ENCODE measurements around the gene TRPV4. TPM values are rescaled to one million over a fixed set of nuclear protein-coding genes. Genes with fewer than 3 reads are reported as not detected.
A peak's percentile ranks its signal among the peaks of the same experiment; 100 is the strongest.

TRPV4 gene
- total RNA-seq, 3 donors from 2014 or later (not counting 1 experiment from before 2014, with no cell fraction given): not detected

GRCh38 chr12:109847142-109847735 lies 14.0 kb upstream of the TRPV4 start:
- Histone ChIP-seq H3K4me3 (ENCODE audit: low read length) (no peak overlapping the region), H3K9me3 (ENCODE audit: control insufficient read depth, insufficient read depth, low read length) (no peaks in the 10 kb centered on the region), H3K27ac (ENCODE audit: low read length) (peak overlapping the region; percentile 11), H3K4me1 (ENCODE audit: control insufficient read depth, insufficient read depth, low read length) (peaks cover 12% of the 10 kb centered on the region), H3K36me3 (ENCODE audit: control insufficient read depth, insufficient read depth, low read length) (peaks cover under 1% of the 10 kb centered on the region), H3K27me3 (ENCODE audit: control insufficient read depth, insufficient read depth, low read length) (no peaks in the 10 kb centered on the region)
- Mint-ChIP-seq H3K36me3 (no peaks in the 10 kb centered on the region), H3K9me3 (no peaks in the 10 kb centered on the region), H3K27ac (no peak overlapping the region), H3K4me1 (peaks cover 7 to 12% of the 10 kb centered on the region in 2 donors), H3K4me3 (no peak overlapping the region), H3K27me3 (ENCODE audit: low read depth in 2 of 2) (no peaks in the 10 kb centered on the region)
- WGBS (ENCODE audit: insufficient coverage): 65% methylated on average over 7 of the region's 7 CpGs
- ATAC-seq: no peak
- no peak for DNase-seq
- TF ChIP-seq CTCF (IDR thresholded peaks at IDR 0.05): no peak
- intact Hi-C loops (cut with micrococcal nuclease): no loop called here

- no peak for TF ChIP-seq CTCF (IDR thresholded peaks at IDR 0.05)
- Mint-ChIP-seq H3K27ac (no peak overlapping the region), H3K4me3 (no peak overlapping the region), H3K36me3 (no peaks in the 10 kb centered on the region), H3K4me1 (peaks cover 7 to 12% of the 10 kb centered on the region in 2 donors), H3K9me3 (no peaks in the 10 kb centered on the region), H3K27me3 (ENCODE audit: low read depth in 2 of 2) (no peaks in the 10 kb centered on the region)
- no peaks in the 10 kb centered on the region for H3K27me3 ChIP-seq (ENCODE audit: control insufficient read depth, insufficient read depth, low read length)
- no peak overlapping the region for H3K4me3 ChIP-seq (ENCODE audit: low read length)
- no peak for DNase-seq
- 88% methylated on average over 7 of the region's 7 CpGs for WGBS (ENCODE audit: insufficient coverage)
- no peak for ATAC-seq
- H3K9me3 ChIP-seq (ENCODE audit: control insufficient read depth, insufficient read depth, low read length): no peaks in the 10 kb centered on the region
- no peaks in the 10 kb centered on the region for H3K36me3 ChIP-seq (ENCODE audit: control insufficient read depth, insufficient read depth, low read length)
- no peak overlapping the region for H3K27ac ChIP-seq (ENCODE audit: low read length)
- intact Hi-C loops (cut with micrococcal nuclease): loop anchor here (2.0 kb wide), 1 partner anchor 41 kb away; no protein-coding TSS in a partner anchor
- H3K4me1 ChIP-seq (ENCODE audit: control insufficient read depth, insufficient read depth, low read length): peaks cover 12% of the 10 kb centered on the region
Observed at GRCh38 chr12:109845824-109846205, 12.6 kb upstream of the TRPV4 start.

- Histone ChIP-seq H3K36me3 (ENCODE audit: control insufficient read depth, insufficient read depth, low read length) (no peaks in the 10 kb centered on the region), H3K9me3 (ENCODE audit: control insufficient read depth, insufficient read depth, low read length) (no peaks in the 10 kb centered on the region), H3K27ac (ENCODE audit: low read length) (no peak overlapping the region), H3K4me1 (ENCODE audit: control insufficient read depth, insufficient read depth, low read length) (peaks cover 12% of the 10 kb centered on the region), H3K27me3 (ENCODE audit: control insufficient read depth, insufficient read depth, low read length) (no peaks in the 10 kb centered on the region), H3K4me3 (ENCODE audit: low read length) (peak overlapping the region; percentile 12)
- peak; percentile 96 to 100 (median 99) for ATAC-seq
- intact Hi-C loops (cut with micrococcal nuclease): loop anchor here (2.0 kb wide), 1 partner anchor 40 kb away; no protein-coding TSS in a partner anchor
- H3K4me3 Mint-ChIP-seq: peak overlapping the region; percentile 28
- H3K9me3 Mint-ChIP-seq: no peaks in the 10 kb centered on the region
- no peaks in the 10 kb centered on the region for H3K36me3 Mint-ChIP-seq
- no peaks in the 10 kb centered on the region for H3K27me3 Mint-ChIP-seq (ENCODE audit: low read depth in 2 of 2)
- peak; percentile 99 for TF ChIP-seq CTCF (IDR thresholded peaks at IDR 0.05)
- WGBS (ENCODE audit: insufficient coverage): 12% methylated on average over 29 of the region's 30 CpGs
- H3K4me1 Mint-ChIP-seq: peaks cover 7 to 12% of the 10 kb centered on the region in 2 donors
- H3K27ac Mint-ChIP-seq: no peak overlapping the region
- peak; percentile 91 to 93 for DNase-seq
Observed at GRCh38 chr12:109844983-109845823, 12.0 kb upstream of the TRPV4 start.
